Keratinocyte (primary cell): ENCODE data around the gene FBLN7. TPM values are rescaled to one million over a fixed set of nuclear protein-coding genes. Genes with fewer than 3 reads are reported as not detected.

ENCODE experiments used
- DNase-seq: peaks from one replicate; pipeline ENCODE4 v3.0.0-alpha.2; 2011; ENCODE audit warnings: low read depth, missing footprints, low spot score
- FAIRE-seq: peaks from 2 replicates; lab custom pipeline; 2011; peaks lifted over from hg19 to GRCh38; lab: Jason Lieb, UNC
- H2AFZ ChIP-seq: 2 replicates; pipeline ENCODE4 v1.6.0; 2012; ENCODE audit warnings: low read length, control low read depth, inconsistent platforms; ENCODE audit not compliant: control insufficient read depth
- H3K27ac ChIP-seq: 2 replicates; pipeline ENCODE4 v1.5.1; 2011; ENCODE audit warnings: low read length; ENCODE audit not compliant: control insufficient read depth, insufficient read depth
- H3K27me3 ChIP-seq: 3 replicates; pipeline ENCODE4 v1.6.0; 2011; ENCODE audit warnings: low read length; ENCODE audit not compliant: control insufficient read depth, insufficient read depth; ENCODE audit errors: extremely low read depth
- H3K36me3 ChIP-seq, 2 experiments: 2 replicates in 1 of 2; 3 replicates in 1 of 2; pipeline ENCODE4 v1.5.1; 2011; ENCODE audit warnings: low read length in 2 of 2, mild to moderate bottlenecking in 1 of 2; ENCODE audit not compliant: control insufficient read depth in 2 of 2, insufficient read depth in 2 of 2; ENCODE audit errors: extremely low read depth in 1 of 2
- H3K4me1 ChIP-seq: 3 replicates; pipeline ENCODE4 v1.5.1; 2011; ENCODE audit warnings: low read length; ENCODE audit not compliant: control insufficient read depth, insufficient read depth; ENCODE audit errors: extremely low read depth
- H3K4me2 ChIP-seq: 3 replicates; pipeline ENCODE4 v1.6.0; 2011; ENCODE audit warnings: low read depth, low read length; ENCODE audit not compliant: control insufficient read depth, insufficient read depth; ENCODE audit errors: extremely low read depth
- H3K4me3 ChIP-seq, 3 experiments: fragments of 200-600 bp in 1 of 3; sonication (generic) in 1 of 3; 2 replicates in 2 of 3; 3 replicates in 1 of 3; pipeline ENCODE4 v1.5.1; 2011 to 2016; ENCODE audit warnings: low read length in 3 of 3, mild to moderate bottlenecking in 3 of 3, control low read depth in 2 of 3, inconsistent platforms in 1 of 3, low read depth in 1 of 3, mixed read lengths in 1 of 3, mixed run types in 1 of 3, moderate library complexity in 1 of 3; ENCODE audit not compliant: control insufficient read depth in 2 of 3, insufficient read depth in 2 of 3; ENCODE audit errors: extremely low read depth in 1 of 3
- H3K79me2 ChIP-seq: 2 replicates; pipeline ENCODE4 v1.6.0; 2012; ENCODE audit warnings: low read length; ENCODE audit not compliant: control insufficient read depth, insufficient read depth
- H3K9ac ChIP-seq: 3 replicates; pipeline ENCODE4 v1.6.0; 2011; ENCODE audit warnings: low read length; ENCODE audit not compliant: control insufficient read depth, insufficient read depth; ENCODE audit errors: extremely low read depth
- H3K9me1 ChIP-seq: 3 replicates; pipeline ENCODE4 v1.6.0; 2011; ENCODE audit warnings: low read length; ENCODE audit not compliant: control insufficient read depth, insufficient read depth; ENCODE audit errors: extremely low read depth
- H3K9me3 ChIP-seq: 2 replicates; pipeline ENCODE4 v1.5.1; 2012; ENCODE audit warnings: low read depth, low read length; ENCODE audit not compliant: control insufficient read depth
- H4K20me1 ChIP-seq: 3 replicates; pipeline ENCODE4 v1.6.0; 2011; ENCODE audit warnings: low read length; ENCODE audit not compliant: control insufficient read depth, insufficient read depth; ENCODE audit errors: extremely low read depth
- EZH2 ChIP-seq: IDR thresholded peaks from one replicate; pipeline ENCODE4 v1.6.1; 2012; ENCODE audit warnings: inconsistent platforms, mild to moderate bottlenecking, low read length, moderate library complexity
- dilution Hi-C: fragments of 300-500 bp; cut with MboI; formaldehyde crosslinking; loops from one replicate; pipeline ENCODE4 v1.7.0; 2020; ENCODE audit warnings: low sequenced_read_pairs; ENCODE audit not compliant: extremely low pct_ligation_motif_present
- polyA plus RNA-seq, 5 experiments: library from polyadenylated mRNA; depleted of rRNA in 3 of 5; stranded (reverse) in 3 of 5; stranded (forward) in 1 of 5; unstranded in 1 of 5; fragments of >200 nt; gene quantifications; 1 replicate in 1 of 5; 2 replicates in 3 of 5; 3 replicates in 1 of 5; pipeline versions ENCODE4 v1.2.1 to v1.2.3, GENCODE V29; 2011 to 2012; ENCODE audit warnings: missing spikeins in 2 of 5, low read depth in 1 of 5, low replicate concordance in 1 of 5
- TF ChIP-seq, protein P1 (sequence below), 3 experiments: IDR thresholded peaks in 1 of 3; conservative IDR thresholded peaks in 1 of 3; optimal IDR thresholded peaks in 1 of 3; 2 replicates in 2 of 3; 3 replicates in 1 of 3; pipeline versions ENCODE3 to v1.5.1; 2011; ENCODE audit warnings: low read length in 3 of 3, mild to moderate bottlenecking in 3 of 3, moderate library complexity in 2 of 3, control low read depth in 1 of 3, inconsistent platforms in 1 of 3; ENCODE audit not compliant: insufficient read depth in 2 of 3; ENCODE audit errors: extremely low read depth in 1 of 3

Gene FBLN7
- polyA plus RNA-seq, 1 donor (not counting 4 experiments of a cell fraction or from before 2014, with no cell fraction given): not detected

GRCh38 chr2:112092286-112093041, 45.7 kb upstream of the FBLN7 start:
- FAIRE-seq: peak; percentile 48
- no peak for DNase-seq
- Histone ChIP-seq H3K9me3 (no peaks in the 10 kb centered on the region), H3K27me3 (no peaks in the 10 kb centered on the region), H3K4me3 (no peak overlapping the region), H3K27ac (no peak overlapping the region), H3K4me2 (no peak overlapping the region), H3K36me3 (peaks cover 20 to 24% of the 10 kb centered on the region in 2 experiments), H2AFZ (no peak overlapping the region), H3K9ac (no peak overlapping the region), H3K9me1 (no peaks in the 10 kb centered on the region), H4K20me1 (no peaks in the 10 kb centered on the region), H3K79me2 (no peaks in the 10 kb centered on the region), H3K4me1 (peaks cover 10% of the 10 kb centered on the region)
- dilution Hi-C loops: no loop called here
- TF ChIP-seq EZH2: no peak
- TF ChIP-seq, protein P1, sequence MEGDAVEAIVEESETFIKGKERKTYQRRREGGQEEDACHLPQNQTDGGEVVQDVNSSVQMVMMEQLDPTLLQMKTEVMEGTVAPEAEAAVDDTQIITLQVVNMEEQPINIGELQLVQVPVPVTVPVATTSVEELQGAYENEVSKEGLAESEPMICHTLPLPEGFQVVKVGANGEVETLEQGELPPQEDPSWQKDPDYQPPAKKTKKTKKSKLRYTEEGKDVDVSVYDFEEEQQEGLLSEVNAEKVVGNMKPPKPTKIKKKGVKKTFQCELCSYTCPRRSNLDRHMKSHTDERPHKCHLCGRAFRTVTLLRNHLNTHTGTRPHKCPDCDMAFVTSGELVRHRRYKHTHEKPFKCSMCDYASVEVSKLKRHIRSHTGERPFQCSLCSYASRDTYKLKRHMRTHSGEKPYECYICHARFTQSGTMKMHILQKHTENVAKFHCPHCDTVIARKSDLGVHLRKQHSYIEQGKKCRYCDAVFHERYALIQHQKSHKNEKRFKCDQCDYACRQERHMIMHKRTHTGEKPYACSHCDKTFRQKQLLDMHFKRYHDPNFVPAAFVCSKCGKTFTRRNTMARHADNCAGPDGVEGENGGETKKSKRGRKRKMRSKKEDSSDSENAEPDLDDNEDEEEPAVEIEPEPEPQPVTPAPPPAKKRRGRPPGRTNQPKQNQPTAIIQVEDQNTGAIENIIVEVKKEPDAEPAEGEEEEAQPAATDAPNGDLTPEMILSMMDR (optimal IDR thresholded peaks at IDR 0.05 in 1 of 3, IDR thresholded peaks at IDR 0.05 in 1 of 3, conservative IDR thresholded peaks at IDR 0.05 in 1 of 3; ENCODE audit: extremely low read depth in 1 of 3, insufficient read depth in 2 of 3, low read length in 3 of 3): no peak

GRCh38 chr2:112093216-112093615, 45.0 kb upstream of the FBLN7 start:
- no peak overlapping the region for H3K27ac ChIP-seq
- TF ChIP-seq, protein P1 (optimal IDR thresholded peaks at IDR 0.05 in 1 of 3, IDR thresholded peaks at IDR 0.05 in 1 of 3, conservative IDR thresholded peaks at IDR 0.05 in 1 of 3; ENCODE audit: extremely low read depth in 1 of 3, insufficient read depth in 2 of 3, low read length in 3 of 3): no peak
- TF ChIP-seq EZH2: no peak
- H3K27me3 ChIP-seq: no peaks in the 10 kb centered on the region
- H3K4me1 ChIP-seq: peaks cover 10% of the 10 kb centered on the region
- no peaks in the 10 kb centered on the region for H3K79me2 ChIP-seq
- FAIRE-seq (no peak), DNase-seq (no peak)
- H3K4me2 ChIP-seq: no peak overlapping the region
- H3K4me3 ChIP-seq: no peak overlapping the region
- H2AFZ ChIP-seq: no peak overlapping the region
- no peaks in the 10 kb centered on the region for H3K9me3 ChIP-seq
- dilution Hi-C loops: no loop called here
- no peak overlapping the region for H3K9ac ChIP-seq
- peaks cover 13 to 18% of the 10 kb centered on the region in 2 experiments for H3K36me3 ChIP-seq
- H3K9me1 ChIP-seq: no peaks in the 10 kb centered on the region
- H4K20me1 ChIP-seq: no peaks in the 10 kb centered on the region
